ENCODE measurements around the gene RHCG.
A peak's percentile ranks its signal among the peaks of the same experiment; 100 is the strongest.

The RHCG gene

DNA sequence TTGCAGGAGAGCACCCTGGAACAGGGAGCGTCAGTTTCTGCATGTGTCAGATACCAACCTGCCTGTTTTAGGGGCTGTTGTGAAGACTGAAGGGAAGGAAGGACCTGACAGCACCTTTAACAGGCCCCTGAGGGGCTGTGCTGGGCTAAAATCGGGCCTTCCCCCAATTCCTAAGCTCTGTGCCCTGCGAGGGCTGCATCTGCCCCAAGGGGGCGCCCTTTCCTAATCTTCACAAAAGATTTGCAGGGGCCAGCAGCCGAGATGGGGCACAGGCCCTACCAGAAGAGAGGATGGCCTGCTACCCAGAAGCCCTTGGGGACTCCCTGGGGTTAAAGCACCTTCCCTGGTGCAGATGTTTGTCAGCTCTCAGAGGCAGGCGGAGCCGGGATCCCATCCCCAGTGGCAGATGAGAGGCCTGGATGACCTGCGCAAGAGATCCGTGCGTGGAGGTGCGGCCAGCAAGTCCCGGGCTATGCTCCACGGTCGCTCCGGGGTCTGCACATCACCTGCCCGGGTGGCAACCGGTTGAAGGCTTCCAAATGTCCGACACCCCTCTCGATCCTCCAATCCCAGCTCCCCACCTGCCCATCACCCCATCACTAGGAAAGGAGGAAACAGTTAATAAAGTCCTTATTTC, 53.6 kb downstream of the RHCG start:
- peak; percentile 19 for DNase-seq

GRCh38 chr15:89442155-89442554, 54.2 kb downstream of the RHCG start:
- no peak for DNase-seq

DNA sequence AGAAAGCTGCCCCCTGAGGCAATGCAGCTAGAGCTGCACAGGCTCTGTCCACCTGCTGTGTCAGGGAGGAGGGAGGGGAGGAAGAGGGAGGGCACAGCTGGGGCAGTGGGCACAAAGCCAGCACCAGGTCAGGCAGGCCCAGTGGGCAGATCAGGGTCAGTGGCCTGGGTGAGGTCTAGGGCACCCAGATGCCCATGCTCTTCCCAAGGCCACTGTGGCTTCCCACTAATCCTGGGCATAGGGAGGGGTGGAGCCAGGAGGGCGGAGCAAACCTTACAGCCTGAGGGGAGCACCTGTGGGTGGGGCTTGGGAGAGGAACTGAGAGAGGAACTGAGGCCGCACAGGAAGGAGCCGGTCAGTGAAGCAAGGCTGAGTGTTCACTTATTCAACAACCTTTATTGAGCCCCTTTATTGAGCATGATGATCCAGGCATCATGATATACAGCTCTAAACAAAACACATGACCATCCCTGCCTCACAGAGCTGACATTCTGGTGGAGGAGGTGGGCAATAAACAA, 55.0 kb downstream of the RHCG start:
- no peak for DNase-seq

- DNase-seq, result no peak
Measured at GRCh38 chr15:89439764-89440163, 56.6 kb downstream of the RHCG start.

DNA sequence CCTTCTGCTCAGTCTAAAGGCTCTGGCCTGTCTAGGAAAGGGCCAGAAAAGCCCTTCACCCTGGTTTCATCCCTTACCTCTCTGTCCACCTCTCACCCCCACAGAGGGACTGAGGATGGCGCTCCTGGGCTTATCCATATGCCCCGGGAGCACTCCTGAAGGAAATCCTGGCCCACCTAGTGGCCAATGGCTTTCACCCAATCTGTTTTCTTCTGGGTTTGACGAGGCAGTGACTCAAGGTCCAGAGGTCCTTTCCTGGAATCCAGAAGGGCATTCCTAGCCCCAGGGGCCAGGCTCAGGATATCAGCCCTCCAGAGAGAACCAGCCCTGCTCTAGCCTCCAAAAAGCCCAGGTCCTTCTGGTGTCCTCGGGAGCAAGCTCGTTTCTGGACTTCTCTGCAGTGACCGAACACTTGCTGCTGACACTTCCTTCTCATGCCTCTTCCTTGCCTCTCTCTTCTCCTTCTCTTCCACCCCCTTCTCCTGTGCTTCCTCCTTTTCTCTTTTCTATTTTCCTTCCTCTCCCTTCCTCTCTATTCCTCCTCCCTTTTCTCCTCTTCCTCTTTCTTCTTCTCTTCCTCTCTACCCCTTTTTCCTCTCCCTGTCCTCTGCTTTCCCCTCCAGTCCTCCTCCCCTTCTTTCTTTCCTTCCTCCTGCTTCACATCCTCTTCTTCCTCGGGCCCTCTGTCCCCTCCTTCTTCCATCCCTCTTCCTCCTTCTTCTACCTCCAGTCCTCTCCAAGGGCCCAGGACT, 59.6 kb downstream of the RHCG start:
- no peak for DNase-seq

DNA sequence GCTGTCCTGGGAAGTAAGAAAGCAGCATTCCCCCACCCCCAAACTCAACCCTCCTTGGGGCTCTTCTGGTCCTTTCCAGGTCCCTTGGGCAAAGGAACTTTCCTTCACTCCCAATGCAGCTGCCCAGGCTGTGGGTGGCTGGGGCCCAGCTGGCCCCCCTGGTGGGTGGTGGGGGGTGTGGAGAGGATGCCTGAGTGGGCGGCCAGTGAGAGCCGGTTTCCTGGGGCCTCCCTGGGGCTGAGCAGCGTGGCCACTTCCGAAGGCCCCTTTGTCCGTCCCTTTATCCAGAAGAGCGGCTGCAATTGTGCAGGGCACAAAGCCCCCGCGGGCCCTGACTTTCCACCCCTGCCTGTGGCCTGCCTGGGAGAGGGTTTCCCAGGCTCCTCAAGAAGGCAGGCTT, 61.0 kb downstream of the RHCG start:
- no peak for DNase-seq

DNA sequence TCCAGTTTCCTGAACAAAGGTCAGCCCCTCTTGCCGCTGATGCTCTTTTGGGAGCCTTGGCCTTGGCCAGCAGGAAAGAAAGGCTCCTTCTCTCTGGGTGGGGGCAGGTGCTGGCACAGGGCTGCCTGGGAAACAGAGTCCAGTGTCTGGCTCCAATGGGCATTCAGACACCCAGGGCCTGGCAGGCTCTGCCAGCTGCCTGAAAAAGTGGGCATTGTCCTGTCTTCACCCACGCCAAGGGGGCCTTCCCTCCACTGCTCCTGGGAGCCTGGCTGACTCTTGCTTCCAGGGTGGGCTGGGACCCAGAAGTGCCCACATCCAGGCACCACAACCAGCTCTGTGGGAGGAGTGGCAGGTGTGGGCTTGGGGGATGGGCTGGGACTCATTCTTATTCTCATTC, 62.7 kb downstream of the RHCG start:
- DNase-seq, result no peak

DNA sequence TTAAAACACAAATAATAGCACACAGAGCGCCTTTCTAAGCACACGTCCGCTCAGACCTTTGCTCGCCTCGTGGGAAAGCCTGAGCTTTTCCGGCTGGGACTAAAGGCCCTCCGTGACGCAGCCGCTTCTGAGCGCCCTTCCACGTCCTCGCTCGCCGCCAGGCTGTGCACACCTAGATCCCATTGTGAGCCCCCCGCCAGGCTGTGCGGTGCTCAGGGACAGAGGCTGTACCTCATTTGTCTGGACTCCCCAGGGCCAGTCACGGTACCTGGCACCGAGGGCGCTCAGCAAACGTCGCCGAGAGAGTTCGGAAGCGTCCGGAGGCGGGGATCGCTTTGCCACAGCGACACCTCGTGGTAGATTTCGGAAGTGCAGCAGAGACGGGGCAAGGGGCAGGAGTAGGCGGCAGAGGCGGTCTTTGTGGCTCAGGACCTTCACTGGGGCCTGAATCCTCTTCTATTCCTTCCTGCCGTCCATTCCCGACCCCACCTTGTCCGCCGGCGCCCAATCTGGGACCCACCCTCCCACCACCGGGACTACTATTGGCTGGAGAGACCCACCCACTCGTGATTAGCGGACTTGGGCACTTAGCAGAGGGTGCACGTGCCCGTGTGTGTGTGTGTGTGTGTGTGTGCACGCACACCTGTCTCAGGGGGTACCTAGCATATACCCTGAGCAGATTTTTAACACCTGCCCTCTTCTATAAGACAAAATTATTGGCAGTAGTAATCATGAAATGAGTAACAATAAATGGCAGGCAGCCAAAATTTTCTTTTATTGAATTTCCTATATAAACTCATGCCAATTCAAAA, 65.6 kb downstream of the RHCG start:
- DNase-seq, result peak; percentile 89

DNA sequence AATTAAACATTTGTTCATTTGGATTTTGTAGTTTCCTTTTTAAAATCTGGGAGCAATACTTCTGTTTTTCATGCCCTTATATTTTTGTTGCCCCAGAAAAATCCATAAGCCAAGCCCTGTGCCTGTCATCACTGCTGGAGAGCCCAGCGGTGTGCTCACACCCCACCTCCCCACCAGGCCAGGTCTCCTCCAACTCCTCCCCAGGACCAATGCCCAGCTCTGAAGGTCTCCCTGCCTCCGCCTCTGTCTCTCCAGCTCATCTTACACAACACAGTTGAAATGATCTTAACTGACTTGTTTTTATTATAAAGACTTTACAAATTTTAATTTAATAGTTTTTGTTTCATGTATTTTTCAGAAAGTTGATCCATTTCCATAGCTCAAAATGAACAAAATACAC, 66.4 kb downstream of the RHCG start:
- no peak for DNase-seq

DNA sequence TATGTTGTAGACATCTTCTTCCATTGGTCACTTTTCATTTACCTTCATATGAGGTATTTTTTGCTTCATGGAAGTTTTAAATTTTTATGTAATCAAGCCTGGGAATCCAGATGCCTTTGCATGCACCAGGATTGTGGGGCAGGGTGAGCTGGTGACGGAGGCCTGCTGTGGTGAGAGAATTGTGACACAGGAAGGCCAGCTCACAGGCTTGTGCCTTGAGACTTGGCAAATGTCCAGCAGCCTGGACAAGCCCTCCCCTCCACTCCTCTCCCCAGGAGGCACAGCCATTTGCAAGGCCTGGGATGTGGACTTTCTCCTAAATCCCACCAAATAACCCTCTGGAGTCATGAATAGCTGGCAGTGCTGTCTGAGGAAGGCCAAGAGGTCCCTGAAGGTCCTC, 67.4 kb downstream of the RHCG start:
- no peak for DNase-seq

GRCh38 chr15:89428246-89428645, 68.1 kb downstream of the RHCG start:
- no peak for DNase-seq

GRCh38 chr15:89426500-89426899, 69.9 kb downstream of the RHCG start:
- DNase-seq, result no peak

- no peak for DNase-seq
Measured at GRCh38 chr15:89423981-89424380, 72.4 kb downstream of the RHCG start.

Measured in activated CD4-positive, alpha-beta T cell treated with anti-CD3 and anti-CD28 coated beads, Interleukin-2, amount 50 U/mL, for 1 hour (primary cell).